Measurements from ENCODE around the gene FIG4. TPM values are rescaled to one million over a fixed set of nuclear protein-coding genes. Genes with fewer than 3 reads are reported as not detected.

Gene FIG4
- polyA plus RNA-seq, 1 donor from 2014 or later: 35.4 TPM

DNA sequence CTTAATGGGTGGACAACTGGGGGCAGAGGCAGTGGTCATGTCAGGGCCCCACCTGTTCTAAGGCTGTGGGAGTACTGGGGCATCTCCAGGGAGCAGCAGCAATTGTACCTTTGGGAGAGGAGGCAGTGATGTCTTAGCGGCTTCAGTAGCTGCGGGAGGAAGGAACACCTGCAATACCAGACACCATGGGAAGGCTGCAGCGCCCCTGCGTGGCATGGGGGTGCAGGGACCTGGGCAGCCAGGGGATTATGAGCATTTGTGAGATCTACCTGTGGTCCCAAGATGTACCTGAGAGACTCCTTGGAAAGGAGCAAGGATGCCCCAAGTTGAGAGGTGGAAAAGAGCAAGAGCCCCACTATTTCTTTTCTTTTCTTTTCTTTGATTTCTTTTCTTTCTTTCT, 174.9 kb downstream of the FIG4 start:
- no peaks in the 10 kb centered on the region for H3K9me3 ChIP-seq (ENCODE audit: low read length)
- H3K9ac ChIP-seq (ENCODE audit: low read length): no peak overlapping the region
- no peaks in the 10 kb centered on the region for H3K27me3 ChIP-seq (ENCODE audit: insufficient read depth, low read depth, low read length)
- no peaks in the 10 kb centered on the region for H3F3A ChIP-seq (ENCODE audit: insufficient read depth, low read length, poor library complexity, severe bottlenecking)
- no peak overlapping the region for H2AFZ ChIP-seq (ENCODE audit: low read depth, low read length)
- no peak overlapping the region for H3K4me2 ChIP-seq (ENCODE audit: low read length)
- H4K20me1 ChIP-seq (ENCODE audit: insufficient read depth): no peaks in the 10 kb centered on the region
- no peak overlapping the region for H3K4me3 ChIP-seq (ENCODE audit: low read length)
- H3K27ac ChIP-seq (ENCODE audit: low read length): no peak overlapping the region
- H3K79me2 ChIP-seq (replicated peaks; ENCODE audit: insufficient read depth, low read length): no peaks in the 10 kb centered on the region
- TF ChIP-seq POLR2AphosphoS5 (IDR thresholded peaks at IDR 0.05) (no peak), TAF1 (IDR thresholded peaks at IDR 0.05; ENCODE audit: low read depth) (no peak), EZH2 (IDR thresholded peaks at IDR 0.05; ENCODE audit: borderline replicate concordance, insufficient read depth, low read length, poor library complexity, severe bottlenecking) (no peak)
- no peaks in the 10 kb centered on the region for H3K36me3 ChIP-seq (ENCODE audit: insufficient read depth, low read length)
- H3K9me2 ChIP-seq (ENCODE audit: insufficient read depth, low read length): no peaks in the 10 kb centered on the region

DNA sequence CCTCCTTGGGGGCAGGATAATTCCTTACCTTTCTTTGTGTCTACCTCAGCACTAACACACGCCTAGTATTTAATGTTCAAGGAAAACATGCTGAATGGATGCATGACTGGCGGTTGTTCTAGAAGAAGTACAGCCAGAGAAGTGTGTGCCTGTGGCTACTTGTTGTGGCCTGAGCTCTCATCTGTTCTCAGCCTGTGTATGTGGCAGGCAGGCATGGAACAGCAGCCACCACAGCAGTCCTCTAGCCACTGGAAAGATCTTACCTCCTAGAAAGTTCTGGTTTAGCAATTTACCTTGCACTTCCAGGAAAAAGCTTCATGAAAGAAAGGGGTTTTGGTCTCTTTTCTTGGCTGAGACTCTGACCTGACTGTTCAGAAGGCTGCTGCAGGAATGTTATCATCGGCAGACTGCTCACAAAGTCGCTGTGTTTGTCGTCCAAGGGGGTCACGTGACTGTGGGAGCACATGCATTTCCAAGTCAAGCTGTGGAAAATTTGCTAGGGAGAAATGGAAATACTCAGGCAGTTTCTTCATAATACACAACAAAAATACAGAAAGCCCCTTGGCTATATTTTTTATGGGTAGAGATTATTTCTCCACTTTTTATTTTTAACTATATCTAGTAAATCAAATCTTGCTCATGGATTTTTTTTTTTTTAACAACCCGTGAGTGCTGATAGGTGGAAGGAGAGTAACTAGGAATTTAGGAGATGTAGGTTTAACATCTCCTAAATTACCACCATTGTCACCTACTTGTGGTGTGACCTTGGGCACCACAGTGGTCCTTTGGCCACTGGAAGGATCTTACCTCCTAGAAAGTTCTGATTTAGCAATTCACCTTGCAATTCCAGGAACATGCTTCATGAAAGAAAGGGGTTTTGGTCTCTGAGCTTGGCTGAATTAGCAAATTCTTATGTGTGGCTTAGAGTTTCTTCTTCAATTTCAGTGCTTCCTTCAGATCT, 176.2 kb downstream of the FIG4 start:
- no peak overlapping the region for H3K4me2 ChIP-seq (ENCODE audit: low read length)
- no peak for TF ChIP-seq EZH2 (IDR thresholded peaks at IDR 0.05; ENCODE audit: borderline replicate concordance, insufficient read depth, low read length, poor library complexity, severe bottlenecking)
- TF ChIP-seq, protein P1, sequence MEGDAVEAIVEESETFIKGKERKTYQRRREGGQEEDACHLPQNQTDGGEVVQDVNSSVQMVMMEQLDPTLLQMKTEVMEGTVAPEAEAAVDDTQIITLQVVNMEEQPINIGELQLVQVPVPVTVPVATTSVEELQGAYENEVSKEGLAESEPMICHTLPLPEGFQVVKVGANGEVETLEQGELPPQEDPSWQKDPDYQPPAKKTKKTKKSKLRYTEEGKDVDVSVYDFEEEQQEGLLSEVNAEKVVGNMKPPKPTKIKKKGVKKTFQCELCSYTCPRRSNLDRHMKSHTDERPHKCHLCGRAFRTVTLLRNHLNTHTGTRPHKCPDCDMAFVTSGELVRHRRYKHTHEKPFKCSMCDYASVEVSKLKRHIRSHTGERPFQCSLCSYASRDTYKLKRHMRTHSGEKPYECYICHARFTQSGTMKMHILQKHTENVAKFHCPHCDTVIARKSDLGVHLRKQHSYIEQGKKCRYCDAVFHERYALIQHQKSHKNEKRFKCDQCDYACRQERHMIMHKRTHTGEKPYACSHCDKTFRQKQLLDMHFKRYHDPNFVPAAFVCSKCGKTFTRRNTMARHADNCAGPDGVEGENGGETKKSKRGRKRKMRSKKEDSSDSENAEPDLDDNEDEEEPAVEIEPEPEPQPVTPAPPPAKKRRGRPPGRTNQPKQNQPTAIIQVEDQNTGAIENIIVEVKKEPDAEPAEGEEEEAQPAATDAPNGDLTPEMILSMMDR (IDR thresholded peaks at IDR 0.05; ENCODE audit: poor library complexity, severe bottlenecking): no peak
- TF ChIP-seq POLR2AphosphoS5 (IDR thresholded peaks at IDR 0.05): no peak
- TF ChIP-seq MXI1 (conservative IDR thresholded peaks at IDR 0.05; ENCODE audit: poor library complexity, severe bottlenecking): no peak
- no peak for TF ChIP-seq SMC3 (conservative IDR thresholded peaks at IDR 0.05; ENCODE audit: poor library complexity)
- no peak for TF ChIP-seq TAF1 (IDR thresholded peaks at IDR 0.05; ENCODE audit: low read depth)
- TF ChIP-seq RAD21 (conservative IDR thresholded peaks at IDR 0.05): no peak
- TF ChIP-seq, protein P2, sequence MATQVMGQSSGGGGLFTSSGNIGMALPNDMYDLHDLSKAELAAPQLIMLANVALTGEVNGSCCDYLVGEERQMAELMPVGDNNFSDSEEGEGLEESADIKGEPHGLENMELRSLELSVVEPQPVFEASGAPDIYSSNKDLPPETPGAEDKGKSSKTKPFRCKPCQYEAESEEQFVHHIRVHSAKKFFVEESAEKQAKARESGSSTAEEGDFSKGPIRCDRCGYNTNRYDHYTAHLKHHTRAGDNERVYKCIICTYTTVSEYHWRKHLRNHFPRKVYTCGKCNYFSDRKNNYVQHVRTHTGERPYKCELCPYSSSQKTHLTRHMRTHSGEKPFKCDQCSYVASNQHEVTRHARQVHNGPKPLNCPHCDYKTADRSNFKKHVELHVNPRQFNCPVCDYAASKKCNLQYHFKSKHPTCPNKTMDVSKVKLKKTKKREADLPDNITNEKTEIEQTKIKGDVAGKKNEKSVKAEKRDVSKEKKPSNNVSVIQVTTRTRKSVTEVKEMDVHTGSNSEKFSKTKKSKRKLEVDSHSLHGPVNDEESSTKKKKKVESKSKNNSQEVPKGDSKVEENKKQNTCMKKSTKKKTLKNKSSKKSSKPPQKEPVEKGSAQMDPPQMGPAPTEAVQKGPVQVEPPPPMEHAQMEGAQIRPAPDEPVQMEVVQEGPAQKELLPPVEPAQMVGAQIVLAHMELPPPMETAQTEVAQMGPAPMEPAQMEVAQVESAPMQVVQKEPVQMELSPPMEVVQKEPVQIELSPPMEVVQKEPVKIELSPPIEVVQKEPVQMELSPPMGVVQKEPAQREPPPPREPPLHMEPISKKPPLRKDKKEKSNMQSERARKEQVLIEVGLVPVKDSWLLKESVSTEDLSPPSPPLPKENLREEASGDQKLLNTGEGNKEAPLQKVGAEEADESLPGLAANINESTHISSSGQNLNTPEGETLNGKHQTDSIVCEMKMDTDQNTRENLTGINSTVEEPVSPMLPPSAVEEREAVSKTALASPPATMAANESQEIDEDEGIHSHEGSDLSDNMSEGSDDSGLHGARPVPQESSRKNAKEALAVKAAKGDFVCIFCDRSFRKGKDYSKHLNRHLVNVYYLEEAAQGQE (IDR thresholded peaks at IDR 0.05; ENCODE audit: borderline replicate concordance): no peak
- TF ChIP-seq EP300 (conservative IDR thresholded peaks at IDR 0.05; ENCODE audit: poor library complexity, severe bottlenecking): no peak
- H3K4me3 ChIP-seq (ENCODE audit: low read length): no peak overlapping the region
- no peaks in the 10 kb centered on the region for H3F3A ChIP-seq (ENCODE audit: insufficient read depth, low read length, poor library complexity, severe bottlenecking)
- H3K27me3 ChIP-seq (ENCODE audit: insufficient read depth, low read depth, low read length): no peaks in the 10 kb centered on the region
- H3K36me3 ChIP-seq (ENCODE audit: insufficient read depth, low read length): no peaks in the 10 kb centered on the region
- no peaks in the 10 kb centered on the region for H3K9me3 ChIP-seq (ENCODE audit: low read length)
- H4K20me1 ChIP-seq (ENCODE audit: insufficient read depth): no peaks in the 10 kb centered on the region
- no peaks in the 10 kb centered on the region for H3K9me2 ChIP-seq (ENCODE audit: insufficient read depth, low read length)
- H3K27ac ChIP-seq (ENCODE audit: low read length): no peak overlapping the region
- no peak overlapping the region for H3K9ac ChIP-seq (ENCODE audit: low read length)
- no peak overlapping the region for H2AFZ ChIP-seq (ENCODE audit: low read depth, low read length)
- H3K79me2 ChIP-seq (replicated peaks; ENCODE audit: insufficient read depth, low read length): no peaks in the 10 kb centered on the region
